Activated T-helper 1 cell treated with Interleukin-2 at 50 U/mL for 16 hours (primary cell): ENCODE results near the gene DHRS12.

ENCODE experiments used
- DNase-seq: peaks from one replicate; pipeline ENCODE4 v3.0.0-alpha.2; 2020; ENCODE audit warnings: low read depth

Gene DHRS12

DNA sequence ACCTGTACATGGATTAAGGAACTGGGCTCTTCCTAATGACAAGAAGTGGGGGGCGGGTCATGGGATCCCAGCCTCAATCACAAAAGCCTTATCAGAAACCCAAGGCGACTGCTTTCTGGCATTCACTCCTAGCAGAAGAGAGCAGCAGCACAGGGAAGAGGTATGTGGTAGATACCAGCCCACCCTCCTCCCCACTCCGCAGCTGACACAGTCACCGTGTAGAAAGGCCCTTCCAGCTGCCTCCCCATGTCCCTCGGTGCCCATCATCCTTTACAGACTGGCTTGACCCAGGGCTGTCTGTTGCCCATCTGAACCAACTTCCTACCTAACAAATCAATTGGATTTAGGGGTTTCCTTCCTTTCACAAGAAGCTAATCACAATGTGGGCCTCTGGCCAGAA is 3.1 kb upstream of the DHRS12 start:
- no peak for DNase-seq

DNA sequence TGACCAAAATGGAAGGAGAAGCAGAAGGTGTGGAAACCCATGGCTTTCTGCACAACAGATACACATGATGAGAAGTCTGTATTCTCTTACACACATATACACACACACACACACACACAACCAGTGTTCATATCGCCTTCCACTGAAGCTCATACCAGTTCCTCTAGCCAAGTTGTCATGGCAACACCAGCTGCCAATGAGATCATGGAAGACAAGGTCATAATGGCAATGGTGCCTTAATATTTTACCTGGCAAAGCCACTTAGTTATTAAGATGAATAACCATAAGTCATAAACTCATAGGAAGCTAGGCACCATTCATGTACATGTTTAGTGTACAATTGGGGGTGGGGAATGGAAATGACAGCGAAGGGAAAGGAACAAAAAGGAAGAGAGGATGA is 2.6 kb upstream of the DHRS12 start:
- DNase-seq: no peak

DNA sequence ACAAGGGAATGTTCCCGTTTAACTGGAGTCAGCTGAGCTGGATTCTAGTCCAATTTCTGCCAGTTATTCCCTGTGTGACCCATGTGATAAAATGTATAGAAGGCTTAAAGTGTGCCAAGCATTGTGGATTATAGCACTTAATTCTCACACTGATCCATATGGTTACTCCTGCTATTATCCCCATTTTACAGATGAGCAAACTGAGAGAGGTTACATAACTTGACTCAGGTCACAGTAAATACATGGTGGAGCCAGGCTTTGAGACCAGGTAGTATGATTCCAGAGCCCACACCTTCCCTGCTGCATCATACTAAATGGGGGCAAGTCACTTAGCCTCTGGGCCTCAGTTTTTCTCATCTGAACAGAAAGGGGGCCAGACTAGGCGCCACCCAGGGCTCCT is 2.0 kb upstream of the DHRS12 start:
- no peak for DNase-seq

DNA sequence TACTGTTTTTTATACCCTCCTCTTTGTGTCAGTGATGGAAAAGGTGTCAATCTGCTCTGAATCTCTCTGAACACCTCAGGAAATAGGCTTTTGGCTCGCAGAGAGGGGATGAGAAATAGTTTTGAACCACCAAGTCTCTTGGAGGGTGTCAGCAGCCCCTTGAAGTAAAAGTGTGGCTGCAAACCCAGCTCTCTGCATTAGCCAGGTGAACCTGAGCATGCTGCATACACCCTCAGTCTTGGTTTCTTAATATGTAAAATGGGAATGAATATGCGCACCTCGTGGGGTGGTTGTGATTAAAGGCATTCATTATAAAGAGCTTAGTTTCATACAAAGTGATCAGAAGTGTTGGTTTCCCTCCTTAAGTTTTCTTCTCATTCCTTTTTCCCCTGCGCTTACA is 1.4 kb upstream of the DHRS12 start:
- no peak for DNase-seq

DNA sequence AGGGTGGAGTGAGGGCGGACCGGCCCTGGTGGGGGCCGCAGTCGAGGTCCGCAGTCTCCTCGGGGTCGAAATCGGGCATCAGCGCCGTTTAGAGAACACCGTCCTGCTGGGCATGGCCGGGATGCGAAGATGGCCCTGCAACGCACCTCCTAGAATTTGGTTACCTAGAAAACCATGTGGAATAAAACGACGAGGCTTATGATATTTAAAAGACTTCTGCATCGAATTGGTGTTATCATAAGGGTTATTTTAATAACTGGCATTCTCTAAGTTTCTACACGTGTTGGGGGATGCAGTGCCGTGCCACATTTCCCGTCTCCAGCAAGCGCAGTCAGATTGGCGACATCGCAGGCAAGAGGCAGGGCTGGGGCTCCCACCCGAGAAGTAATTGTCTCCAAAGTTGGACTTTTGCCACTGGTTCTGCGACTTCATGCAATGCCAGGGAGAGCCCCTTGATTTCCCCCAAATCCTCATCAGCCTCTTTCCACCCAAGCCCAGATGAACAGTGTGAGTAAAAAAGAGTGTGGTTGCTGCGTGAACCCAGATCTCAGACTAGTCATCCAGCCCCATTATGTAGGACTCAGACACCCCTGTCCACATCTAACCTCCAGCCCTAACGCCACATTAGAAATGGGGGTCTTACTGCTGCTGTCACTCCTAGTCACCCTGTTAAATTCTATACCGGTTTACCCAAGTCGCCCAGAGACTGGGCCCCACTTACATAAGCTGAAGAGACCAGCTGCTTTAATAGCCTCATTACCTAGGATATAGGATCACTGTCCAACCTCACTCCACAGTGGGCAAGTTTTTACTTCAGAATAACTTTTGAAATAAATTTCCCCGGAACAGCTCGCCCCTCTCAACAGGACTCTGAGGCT is 571 bp upstream of the DHRS12 start:
- DNase-seq: no peak

DNA sequence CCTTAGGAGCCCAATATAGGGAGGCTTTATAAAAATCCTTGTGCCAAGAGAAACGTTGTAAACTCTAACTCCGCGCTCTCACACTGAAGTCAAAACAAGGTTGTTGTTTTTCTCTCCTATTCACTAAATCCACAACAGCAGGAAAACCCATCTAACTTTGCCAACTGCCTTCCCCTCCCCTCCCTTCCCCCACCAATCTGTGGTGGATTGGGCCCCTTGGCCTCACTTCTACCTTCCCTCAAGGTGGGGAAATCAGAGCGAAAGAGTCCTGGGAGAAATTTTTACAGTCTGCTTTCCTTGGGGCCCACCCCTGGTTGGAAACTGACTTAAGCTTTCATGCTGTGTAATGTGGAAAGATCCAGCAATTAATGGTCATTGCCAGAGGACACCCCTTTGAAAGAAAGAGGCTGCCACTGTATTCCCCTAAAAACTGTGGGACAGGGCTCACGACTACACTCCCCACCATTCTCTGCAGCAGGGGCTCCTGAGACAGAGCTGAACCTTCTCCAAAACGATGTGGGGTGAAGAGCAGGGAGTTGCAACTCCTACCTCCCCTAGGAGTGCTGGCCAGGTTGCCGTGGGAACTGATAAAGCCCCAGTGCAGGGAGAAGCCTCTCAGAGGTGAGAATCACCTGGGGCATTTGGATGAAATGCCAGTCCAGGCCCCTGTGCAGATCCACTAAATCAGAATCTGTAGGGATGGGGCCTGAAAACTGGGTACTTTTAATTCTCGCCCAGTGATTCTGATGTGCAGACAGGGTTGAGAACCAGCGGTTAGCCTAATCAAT is 1.1 kb downstream of the DHRS12 start:
- no peak for DNase-seq

DNA sequence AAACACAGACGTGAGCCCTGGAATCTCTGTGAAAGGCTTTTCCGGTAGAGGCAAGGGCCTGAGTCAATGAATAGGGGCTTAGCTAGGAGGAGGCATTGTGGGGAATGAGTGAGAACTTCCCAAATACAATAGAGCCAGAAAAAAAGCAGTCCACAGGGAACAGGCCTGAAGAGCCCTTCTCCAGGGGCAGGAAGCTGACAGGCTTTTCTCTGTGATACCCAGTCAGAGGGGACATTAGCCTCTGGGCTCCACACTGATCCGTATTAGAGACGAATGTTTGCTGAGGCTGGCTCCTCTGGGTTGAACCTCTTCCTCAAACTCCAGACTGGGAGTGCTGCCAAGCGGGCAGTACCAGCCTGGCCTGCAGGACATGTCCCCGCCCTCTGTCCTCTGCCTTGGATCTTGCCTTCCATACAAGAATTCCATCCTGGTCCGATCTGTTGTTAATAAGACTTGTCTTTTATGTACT is 2.3 kb downstream of the DHRS12 start:
- DNase-seq: no peak

DNA sequence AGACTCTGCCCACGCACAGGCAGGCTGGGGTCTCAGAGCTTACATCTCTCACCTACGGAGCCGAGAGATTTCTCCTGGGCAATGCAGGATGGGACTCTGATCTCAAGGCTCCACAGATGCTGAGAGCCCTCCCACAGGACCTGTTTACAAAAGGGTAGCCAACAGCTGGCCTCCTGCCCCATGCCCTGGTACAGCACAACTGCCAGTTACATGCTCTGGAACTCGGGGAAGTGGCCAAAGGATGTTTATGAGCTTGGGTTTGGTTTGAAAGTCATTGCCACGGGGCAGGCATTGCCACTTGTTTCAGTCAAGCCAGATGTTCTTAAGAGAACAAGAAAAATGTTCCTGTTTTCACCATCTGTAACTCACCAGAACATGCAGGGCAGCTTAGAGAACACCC is 3.5 kb downstream of the DHRS12 start:
- DNase-seq: no peak

DNA sequence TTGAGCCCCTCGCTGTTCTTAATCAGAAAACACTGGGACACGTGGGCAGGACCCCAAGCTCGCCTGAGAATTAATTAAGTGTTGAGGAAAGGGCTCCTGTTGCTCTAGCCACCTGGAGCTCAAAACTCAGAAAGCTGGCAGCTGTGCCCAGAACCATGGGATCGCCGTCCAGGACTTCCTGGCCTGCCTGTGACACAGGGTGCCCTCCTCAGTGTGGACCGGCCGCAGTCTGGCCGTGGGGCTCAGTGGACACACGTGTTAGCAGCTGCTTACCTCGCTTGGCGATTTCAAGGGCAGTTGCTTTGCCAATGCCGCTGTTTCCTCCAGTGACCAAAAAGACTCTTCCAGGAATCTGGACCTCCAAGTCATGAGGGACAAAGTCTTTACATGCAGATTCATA is 4.7 kb downstream of the DHRS12 start:
- no peak for DNase-seq

DNA sequence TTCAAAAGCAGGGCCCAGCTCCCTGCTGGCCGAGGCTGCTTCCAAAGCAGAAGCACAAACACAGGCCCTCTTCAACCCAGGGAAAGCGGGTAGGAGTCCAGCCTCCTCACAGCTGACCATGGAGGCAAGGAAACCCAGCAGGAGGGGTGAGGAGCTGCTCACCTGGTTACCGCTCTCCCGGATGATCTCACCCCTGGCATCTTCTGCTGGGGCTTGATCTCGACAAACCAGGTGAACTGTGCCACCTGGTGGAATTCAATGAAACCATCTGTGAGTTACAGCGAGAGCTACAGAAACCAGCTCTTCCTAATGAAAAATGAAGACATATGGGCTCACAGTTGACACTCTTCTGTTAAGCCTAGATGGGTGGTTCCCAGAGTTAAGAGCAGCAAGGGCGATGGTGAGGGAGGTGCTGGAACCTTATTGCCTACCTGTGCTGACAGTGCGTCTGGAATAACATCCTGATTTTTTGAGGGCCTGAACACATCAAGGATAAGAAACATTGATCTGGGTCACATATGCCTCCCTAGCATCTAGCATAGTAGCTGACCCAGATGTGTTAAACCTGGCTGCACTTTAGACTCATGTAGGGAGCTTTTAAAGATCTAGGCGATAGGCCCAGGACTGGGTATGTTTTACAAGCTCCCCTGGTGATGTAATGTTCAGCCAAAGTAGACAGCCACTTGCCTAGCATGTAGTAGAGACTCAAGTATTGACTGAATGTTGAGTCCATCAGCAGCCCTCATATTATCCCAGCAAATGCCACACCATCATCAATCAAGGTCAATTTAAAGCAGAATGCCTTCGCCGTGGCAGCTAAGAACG is 6.1 kb downstream of the DHRS12 start:
- DNase-seq: no peak

DNA sequence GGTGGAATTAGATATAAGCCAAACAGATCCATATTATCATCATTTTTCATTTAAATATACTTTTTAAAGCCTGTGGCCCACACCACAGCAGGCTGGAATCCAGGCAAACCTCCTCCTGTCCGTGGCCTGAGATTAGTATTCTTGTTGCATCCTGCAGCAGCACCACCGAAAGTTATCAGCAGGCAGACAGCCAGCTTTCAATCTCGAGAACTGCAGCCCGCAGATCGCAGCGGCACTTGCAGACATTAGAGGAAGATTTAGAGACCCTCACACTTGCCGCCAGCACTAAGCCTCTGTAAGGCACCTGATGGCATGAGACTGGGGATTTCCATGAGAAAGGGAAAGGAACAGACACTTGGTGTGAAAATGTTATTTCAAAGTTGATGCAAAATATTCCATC is 7.4 kb downstream of the DHRS12 start:
- no peak for DNase-seq

DNA sequence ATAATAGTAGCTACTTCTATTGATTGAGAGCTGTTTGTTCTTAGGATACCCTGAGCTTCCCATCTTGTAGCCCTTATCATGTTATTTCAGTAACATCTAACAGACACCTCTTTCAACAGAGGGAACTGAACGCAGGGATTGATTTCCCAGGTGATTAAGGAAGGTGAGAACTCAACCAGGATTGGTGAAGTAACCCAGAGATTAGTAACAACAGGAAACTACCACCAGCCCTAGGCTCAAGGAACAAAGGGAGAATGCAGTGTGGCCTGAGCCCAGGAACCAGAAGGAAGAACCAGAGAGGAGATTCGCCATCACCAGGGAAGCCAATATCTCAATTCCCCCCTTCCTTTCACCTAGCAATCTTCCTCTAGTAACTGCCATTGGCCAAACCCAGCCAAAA is 8.5 kb downstream of the DHRS12 start:
- DNase-seq: no peak

DNA sequence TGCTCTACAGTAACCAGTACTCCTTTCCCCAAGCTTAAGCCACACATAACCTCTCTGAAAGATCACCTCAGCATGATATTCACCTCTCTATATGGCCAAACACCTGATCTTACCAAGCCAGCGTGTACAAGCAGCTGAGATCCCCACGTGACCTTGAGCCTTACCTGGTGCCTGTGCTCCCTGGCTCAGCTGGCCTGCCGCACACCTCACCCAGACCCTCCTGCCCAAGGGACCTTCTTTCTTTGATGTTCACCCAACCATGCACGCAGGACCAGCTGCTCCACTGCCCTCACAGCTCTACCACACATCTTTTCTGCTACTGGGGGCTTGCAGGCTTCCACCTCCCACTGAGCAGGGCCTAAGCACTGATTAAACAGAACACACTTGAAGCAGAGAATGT is 9.0 kb downstream of the DHRS12 start:
- no peak for DNase-seq

DNA sequence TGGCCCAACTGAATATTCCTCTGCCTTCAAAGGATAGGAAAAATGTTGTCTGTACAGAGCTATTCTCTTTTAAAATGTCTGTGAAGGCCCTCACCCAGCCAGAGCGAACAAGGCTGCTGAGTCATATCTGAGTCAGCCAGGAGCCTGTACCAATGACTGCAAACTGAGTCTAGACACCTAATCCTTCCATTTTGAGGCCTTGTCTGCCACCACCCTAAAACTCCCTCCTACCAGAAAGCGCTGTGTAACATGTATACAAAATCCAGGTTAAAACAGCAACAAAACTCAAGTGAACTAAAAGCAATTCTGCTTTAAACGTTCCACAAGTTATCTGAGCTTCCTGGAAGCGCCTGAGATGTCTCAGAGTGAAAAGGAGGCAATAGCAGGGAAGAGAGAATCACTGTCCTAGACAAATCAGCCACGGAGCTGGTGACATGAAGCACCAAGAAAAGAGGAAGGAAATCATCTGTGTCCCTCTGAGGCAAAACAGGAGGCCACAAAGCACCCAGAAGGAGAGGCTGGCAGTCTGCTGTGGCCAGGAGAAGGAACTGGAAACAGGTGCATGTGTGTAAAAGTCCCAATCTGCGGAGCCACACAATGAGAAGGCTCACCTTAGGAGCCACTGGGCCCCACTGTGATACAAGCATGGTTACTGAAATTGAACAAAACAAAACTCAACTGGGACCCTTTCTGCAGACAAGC is 10.2 kb downstream of the DHRS12 start:
- no peak for DNase-seq

DNA sequence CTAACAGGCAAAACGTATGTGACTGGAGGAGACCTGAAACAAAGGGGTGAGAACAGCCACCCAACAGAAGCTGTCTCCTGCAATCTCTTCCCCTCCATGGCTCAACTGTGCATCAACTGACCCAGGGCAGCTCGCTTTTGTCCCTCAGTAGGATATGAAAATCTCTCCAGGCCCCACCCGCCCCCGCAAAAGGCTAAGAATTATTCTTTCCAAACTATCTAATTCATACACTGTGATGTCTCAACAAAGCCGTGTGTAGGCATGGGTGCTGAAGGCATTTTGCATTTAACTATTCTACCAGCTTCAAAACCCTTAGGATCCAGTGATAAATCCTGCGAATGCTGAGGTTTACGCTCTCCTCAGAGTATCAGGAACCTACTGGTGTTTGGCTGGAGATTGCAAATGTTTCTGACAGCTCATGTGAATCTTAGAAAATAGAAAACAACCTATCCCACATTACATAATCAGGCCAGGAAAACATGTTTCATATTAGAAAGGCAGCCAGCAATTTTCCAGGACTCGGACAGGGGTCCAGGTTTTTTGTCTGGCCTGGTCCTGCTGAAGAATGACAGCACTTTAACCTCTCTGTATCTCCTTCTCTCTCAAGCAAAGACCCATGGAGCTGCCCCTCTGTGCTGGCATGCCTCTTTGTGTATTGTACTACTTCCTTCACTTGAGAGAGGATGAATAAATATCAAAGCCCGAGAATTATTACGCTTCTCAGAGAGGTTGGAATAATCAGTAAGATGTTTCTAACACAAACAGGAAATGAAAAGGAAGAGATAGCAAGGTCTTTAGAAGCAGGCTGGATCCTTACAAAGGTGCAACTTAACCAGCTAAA is 17.3 kb downstream of the DHRS12 start:
- DNase-seq: no peak

DNA sequence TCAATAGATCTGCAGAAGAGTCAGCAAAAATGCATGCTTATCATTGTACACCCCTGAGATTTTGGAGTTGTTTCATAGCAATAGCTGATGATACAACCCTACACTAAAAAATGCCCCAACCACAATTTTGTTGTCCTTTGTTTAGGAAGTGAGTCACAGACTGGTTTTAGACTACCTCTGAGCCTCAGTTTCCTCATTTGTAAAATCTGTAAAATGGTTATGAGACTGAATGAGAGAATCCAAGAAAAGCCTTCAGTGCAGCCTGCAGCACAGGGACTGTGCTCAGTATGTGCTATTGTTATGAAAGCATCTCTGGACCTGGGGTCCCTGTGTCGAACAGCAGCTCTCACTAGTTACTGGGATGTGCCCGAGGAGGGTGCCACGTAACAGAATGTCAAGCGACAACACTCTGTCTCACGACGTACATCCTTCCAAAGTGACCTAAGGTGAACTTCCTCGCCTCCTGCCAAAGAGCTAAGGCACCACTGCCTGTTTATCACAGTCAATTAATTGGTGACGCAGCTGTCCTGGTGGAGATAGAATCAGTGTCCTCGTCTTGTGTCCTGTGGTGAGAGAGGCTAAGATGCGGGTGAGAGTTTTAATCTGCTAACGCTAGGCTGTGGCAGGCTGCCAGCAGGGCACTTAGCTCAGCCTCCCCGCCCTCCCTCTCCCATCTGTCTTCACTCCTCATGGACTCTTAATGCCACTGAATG is 18.1 kb downstream of the DHRS12 start:
- DNase-seq: no peak

DNA sequence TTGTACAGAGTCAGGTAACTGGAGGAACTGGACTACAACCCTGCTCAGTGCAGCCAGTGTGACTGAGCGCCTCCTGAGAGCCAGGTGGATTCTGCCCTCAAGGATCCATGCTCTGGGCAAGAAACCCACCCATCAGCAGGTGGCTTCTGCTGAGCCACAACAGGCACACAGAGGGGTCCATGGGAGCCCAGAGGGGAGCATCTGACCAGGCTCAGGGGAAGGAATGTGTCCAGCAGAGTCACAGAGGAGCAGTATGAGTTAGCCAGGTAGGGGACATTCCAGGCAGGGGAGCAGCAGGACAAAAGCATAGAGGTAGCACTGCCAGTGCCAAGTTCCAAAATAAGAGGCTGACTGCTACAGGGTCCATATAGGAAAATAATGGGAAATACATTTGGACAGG is 19.9 kb downstream of the DHRS12 start:
- no peak for DNase-seq

DNA sequence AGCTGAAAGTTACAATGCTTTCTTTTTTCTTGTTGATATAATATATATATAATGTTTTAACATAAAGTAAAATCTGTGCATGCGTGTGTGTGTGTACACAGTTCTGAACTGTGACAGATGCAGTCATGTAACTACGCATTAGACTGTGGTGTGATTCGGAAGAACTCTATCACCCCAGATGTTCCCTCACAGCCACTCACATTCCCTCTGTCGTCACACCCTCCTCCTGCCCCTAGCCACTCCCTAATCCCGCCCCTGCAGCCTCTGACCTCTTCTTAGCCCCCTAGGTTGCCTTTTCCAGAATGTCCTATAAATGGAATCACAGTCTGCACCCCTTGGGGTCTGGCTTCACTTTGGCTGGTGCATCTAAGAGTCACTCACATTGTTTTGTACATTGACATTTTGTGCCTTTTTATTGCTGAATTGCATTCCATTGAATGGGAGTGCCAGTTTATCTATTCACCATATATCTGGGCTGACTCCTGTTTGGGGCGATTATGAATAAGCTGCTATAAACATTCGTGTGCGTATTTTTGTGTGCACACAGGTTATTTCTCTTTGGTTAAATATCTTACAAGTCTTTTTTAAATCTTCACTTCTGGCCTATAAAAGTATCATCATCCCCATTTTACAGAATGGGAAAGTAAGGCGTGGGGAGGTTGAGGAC is 20.4 kb downstream of the DHRS12 start:
- no peak for DNase-seq

DNA sequence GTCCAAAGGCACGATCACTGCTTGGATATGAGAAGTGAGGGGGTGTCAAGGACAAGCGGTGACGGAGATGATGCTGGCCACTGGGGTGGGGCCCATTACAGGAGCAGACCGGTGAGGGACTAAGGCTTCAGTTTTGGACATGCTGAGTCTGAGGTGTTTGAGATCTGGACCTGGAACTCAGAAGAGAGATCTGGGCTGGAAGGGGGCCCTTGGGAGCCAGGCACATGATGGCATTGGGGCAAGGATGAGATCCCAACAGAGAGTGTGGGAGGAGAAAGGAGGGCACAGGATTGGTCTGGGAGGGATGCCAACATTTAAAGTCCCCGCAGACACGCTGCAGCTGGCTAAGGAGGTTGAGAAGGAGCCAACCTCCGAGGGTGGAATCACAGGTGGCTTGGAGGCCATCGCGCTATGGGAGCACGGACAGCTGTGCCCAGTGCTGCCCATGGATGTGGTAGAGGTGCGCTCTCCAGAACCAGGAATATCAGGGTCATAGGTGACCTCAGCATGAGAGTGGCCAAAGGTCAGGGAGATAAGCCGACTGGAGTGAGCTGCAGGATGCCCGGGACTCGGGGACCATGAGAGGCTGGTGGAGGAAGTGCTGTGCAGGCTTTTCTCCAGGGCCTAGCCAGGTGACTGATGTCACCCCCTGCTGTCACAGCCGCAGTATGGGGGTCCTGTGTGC is 21.8 kb downstream of the DHRS12 start:
- DNase-seq: no peak
